ENCODE data around the gene BACE2. TPM values are rescaled to one million over a fixed set of nuclear protein-coding genes. Genes with fewer than 3 reads are reported as not detected.

BACE2 gene
- total and polyA plus RNA-seq, 2 of the 13 experiments (the other 11 are each of a cell fraction or from before 2014, with no cell fraction given): 0.07 to 0.11 TPM

- peaks cover 12% of the 10 kb centered on the region for H3K4me1 ChIP-seq (ENCODE audit: insufficient read depth, low read length)
- intact Hi-C loops (cut with micrococcal nuclease; ENCODE audit: unreplicated experiment): no loop called here
- H3K27me3 ChIP-seq (ENCODE audit: control insufficient read depth in 1 of 2, insufficient read depth in 2 of 2, low read length in 2 of 2): peaks cover 0 to 4% of the 10 kb centered on the region in 2 experiments; a peak in 1 of 5 replicates
- H4K20me1 ChIP-seq (ENCODE audit: insufficient read depth, low read length): no peaks in the 10 kb centered on the region
- H3K79me2 ChIP-seq (ENCODE audit: insufficient read depth, low read length): no peaks in the 10 kb centered on the region
- H3K36me3 ChIP-seq (replicated peaks in 1 of 2; ENCODE audit: control insufficient read depth in 1 of 2, insufficient read depth in 2 of 2, low read length in 2 of 2): no peaks in the 10 kb centered on the region
- H3K4me2 ChIP-seq (ENCODE audit: low read depth, low read length): no peak overlapping the region
- H2AFZ ChIP-seq (ENCODE audit: low read length): no peak overlapping the region
- CTCF ChIA-PET (ENCODE audit: low intra/inter-chr PET ratio, low total read pairs): no interaction called here
- BruUV-seq (replicated peaks): no TSS peak
- no peak overlapping the region for H3K4me3 ChIP-seq (replicated peaks in 1 of 3; ENCODE audit: insufficient read depth in 1 of 3, low read depth in 2 of 3, low read length in 3 of 3)
- H3K9me3 ChIP-seq (ENCODE audit: low read length): no peaks in the 10 kb centered on the region
- WGBS (ENCODE audit: low lambda C conversion rate): 69% methylated on average over 10 of the region's 10 CpGs
- TF ChIP-seq NAIF1 (CRISPR knock-in tag; IDR thresholded peaks at IDR 0.05; ENCODE audit: borderline replicate concordance) (no peak), MAFF (IDR thresholded peaks at IDR 0.05; ENCODE audit: low read depth, low read length) (no peak), ZNF781 (CRISPR knock-in tag; IDR thresholded peaks at IDR 0.05; ENCODE audit: borderline replicate concordance, not compliant biosample characterization) (no peak), ZNF552 (CRISPR knock-in tag; IDR thresholded peaks at IDR 0.05; ENCODE audit: borderline replicate concordance) (no peak), THAP8 (CRISPR knock-in tag; IDR thresholded peaks at IDR 0.05; ENCODE audit: borderline replicate concordance) (no peak)
- TF ChIP-seq, protein P1, sequence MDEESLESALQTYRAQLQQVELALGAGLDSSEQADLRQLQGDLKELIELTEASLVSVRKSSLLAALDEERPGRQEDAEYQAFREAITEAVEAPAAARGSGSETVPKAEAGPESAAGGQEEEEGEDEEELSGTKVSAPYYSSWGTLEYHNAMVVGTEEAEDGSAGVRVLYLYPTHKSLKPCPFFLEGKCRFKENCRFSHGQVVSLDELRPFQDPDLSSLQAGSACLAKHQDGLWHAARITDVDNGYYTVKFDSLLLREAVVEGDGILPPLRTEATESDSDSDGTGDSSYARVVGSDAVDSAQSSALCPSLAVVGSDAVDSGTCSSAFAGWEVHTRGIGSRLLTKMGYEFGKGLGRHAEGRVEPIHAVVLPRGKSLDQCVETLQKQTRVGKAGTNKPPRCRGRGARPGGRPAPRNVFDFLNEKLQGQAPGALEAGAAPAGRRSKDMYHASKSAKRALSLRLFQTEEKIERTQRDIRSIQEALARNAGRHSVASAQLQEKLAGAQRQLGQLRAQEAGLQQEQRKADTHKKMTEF (CRISPR knock-in tag; IDR thresholded peaks at IDR 0.05): no peak
- POLR2A ChIA-PET: no interaction called here
- ATAC-seq: no peak
- in situ Hi-C loops (cut with HindIII; ENCODE audit: extremely low pct_ligation_motif_present, low pct_unique_long_range_greater_than_20kb): no loop called here
- H3K9ac ChIP-seq (ENCODE audit: insufficient read depth, low read depth, low read length): no peak overlapping the region
- no peak overlapping the region for H3K27ac ChIP-seq (ENCODE audit: extremely low read length, insufficient read depth, low read length)
- no peak for FAIRE-seq
- no peak for DNase-seq (ENCODE audit: low spot score)
These were observed 61.7 kb downstream of the BACE2 start for GRCh38 chr21:41229509-41230248.
